C4-2B (cell line): ENCODE measurements around the gene NME7.

Experiments used
- H3K27ac ChIP-seq: fragments of 450-650 bp; 2 replicates; pipeline ENCODE4 v1.5.1; 2017
- ZFX ChIP-seq: fragments of 450-650 bp; IDR thresholded peaks from 2 replicates; pipeline ENCODE4 v1.6.1; 2017
- TF ChIP-seq, protein P1 (sequence below): fragments of 450-650 bp; conservative IDR thresholded peaks from 2 replicates; pipeline ENCODE4 v1.5.1; 2017; ENCODE audit warnings: mild to moderate bottlenecking

Gene NME7

DNA sequence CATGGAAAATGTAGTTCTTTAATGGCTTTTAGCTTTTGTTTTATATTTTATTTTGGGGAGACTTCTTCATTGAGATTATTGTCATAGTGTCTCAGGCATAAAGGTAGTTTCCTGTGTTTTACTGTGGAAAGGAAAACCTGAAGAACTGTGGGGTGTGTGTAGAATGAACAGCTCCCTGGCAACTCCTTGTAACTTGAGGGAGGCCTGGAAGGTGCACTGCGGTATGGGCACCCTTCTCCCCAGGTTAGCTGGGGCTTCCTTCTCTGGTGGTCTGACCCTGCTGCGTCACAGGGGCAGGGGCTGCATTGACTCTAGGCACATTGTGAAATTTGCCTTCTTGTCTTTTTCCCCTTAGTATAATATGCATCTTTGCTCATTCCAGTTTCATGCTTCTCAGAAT lies 259.4 kb downstream of the NME7 start:
- H3K27ac ChIP-seq = peak overlapping the region; percentile 93
- TF ChIP-seq, protein P1, sequence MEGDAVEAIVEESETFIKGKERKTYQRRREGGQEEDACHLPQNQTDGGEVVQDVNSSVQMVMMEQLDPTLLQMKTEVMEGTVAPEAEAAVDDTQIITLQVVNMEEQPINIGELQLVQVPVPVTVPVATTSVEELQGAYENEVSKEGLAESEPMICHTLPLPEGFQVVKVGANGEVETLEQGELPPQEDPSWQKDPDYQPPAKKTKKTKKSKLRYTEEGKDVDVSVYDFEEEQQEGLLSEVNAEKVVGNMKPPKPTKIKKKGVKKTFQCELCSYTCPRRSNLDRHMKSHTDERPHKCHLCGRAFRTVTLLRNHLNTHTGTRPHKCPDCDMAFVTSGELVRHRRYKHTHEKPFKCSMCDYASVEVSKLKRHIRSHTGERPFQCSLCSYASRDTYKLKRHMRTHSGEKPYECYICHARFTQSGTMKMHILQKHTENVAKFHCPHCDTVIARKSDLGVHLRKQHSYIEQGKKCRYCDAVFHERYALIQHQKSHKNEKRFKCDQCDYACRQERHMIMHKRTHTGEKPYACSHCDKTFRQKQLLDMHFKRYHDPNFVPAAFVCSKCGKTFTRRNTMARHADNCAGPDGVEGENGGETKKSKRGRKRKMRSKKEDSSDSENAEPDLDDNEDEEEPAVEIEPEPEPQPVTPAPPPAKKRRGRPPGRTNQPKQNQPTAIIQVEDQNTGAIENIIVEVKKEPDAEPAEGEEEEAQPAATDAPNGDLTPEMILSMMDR = no peak
- TF ChIP-seq ZFX = no peak

DNA sequence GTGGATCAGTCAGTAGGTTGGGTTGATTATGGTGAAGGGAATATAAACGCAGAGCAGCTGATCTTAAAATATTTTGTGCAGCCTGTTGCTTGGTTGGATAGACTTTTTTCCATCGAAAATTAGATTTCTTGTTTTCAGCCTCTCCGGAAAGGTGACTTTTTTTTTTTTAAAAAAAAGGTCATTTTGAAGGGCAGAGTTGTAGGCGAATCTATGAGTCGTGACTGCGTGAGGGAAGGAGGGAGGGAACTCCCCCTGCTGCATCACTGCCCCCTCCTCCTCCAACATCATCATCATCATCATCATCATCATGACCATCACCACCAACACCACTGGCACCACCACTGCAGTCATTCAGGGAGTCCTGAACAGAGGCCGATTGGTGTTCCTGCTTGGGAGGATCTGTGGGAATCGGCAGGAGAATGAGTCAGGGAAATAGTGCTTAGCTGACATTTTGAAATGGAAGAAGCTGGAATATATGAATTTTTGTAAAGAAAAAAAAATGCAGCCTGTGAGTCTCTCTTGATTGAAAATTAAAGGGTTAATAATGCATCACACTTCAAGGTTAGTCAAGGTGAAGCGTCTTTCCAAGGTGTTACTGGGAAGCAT lies 259.9 kb downstream of the NME7 start:
- peak overlapping the region; percentile 93 for H3K27ac ChIP-seq
- TF ChIP-seq, protein P1 = no peak

DNA sequence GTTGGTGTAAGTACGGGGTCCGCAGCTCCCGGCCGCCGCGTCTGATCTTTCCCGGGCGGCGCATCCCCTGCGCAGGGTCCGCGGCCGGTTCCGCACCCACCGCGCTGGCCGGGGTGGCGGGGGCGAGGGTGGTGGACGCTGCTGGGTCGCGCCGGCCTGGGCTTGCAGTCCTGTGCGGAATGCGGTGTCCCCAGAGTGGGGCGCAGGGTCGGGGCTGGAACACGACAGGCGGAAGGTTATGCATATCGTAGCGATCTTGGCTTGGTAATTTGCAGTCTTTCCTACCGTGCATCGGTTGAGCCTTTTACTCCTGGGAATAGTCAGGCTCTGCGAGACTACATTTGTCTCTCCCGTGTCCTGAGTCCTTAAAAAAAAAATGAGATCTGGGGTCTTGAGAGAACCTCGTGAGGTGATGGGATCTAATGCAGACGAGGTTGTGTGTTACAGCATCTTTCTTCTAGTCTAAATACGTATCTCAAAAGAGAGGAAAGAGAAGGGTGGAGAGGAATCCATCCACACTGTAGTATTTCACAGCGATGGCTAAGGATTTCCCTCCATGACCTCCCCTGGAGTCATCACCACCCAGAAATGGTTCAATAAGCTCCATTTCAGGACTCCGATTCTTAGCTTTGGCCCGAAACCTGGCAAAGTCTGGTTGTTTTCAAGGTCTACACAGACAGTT lies 260.5 kb downstream of the NME7 start:
- TF ChIP-seq, protein P1 = no peak
- no peak for TF ChIP-seq ZFX
- H3K27ac ChIP-seq = peak overlapping the region; percentile 93

DNA sequence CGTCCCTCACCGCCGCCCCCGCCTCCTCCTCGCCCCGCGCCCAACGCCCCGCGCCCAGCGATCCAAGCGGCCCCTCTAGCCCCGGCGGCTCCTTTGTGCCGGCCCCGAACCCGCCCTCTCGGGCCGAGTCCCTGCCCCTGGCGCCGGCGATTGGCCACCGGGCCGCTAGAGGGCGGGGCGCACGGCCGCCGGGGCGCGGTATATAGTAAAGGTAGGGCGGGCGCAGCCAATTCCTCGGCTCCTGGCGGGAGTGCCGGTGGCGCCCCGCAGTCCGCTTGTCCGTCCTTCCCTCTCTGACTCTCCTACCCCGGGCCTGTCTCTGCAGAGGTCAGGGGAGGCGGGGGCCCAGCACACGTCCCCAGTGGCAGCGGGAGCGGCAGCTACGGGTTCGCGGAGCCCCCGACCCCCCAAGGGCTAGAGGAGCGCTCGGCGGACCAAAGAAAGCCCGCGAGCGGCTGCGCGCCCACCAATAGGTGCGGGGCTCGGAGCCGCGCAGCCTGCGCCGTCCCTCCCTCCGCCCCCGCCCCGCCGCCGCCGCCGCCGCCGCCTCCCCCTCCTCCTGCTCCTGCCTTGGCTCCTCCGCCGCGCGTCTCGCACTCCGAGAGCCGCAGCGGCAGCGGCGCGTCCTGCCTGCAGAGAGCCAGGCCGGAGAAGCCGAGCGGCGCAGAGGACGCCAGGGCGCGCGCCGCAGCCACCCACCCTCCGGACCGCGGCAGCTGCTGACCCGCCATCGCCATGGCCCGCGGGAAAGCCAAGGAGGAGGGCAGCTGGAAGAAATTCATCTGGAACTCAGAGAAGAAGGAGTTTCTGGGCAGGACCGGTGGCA lies 261.3 kb downstream of the NME7 start, which contains the start of gene ATP1B1:
Gene ATP1B1 (plus strand): TSS at position 596 of the 826 bp plus-strand sequence. CDS start 140 bp downstream, at position 736.
- H3K27ac ChIP-seq = peak within 1 kb of the TSS; percentile 93
- TF ChIP-seq, protein P1 = peak; percentile 8; the same call in 1 of the 2 replicates
- TF ChIP-seq ZFX = peak; percentile 45

DNA sequence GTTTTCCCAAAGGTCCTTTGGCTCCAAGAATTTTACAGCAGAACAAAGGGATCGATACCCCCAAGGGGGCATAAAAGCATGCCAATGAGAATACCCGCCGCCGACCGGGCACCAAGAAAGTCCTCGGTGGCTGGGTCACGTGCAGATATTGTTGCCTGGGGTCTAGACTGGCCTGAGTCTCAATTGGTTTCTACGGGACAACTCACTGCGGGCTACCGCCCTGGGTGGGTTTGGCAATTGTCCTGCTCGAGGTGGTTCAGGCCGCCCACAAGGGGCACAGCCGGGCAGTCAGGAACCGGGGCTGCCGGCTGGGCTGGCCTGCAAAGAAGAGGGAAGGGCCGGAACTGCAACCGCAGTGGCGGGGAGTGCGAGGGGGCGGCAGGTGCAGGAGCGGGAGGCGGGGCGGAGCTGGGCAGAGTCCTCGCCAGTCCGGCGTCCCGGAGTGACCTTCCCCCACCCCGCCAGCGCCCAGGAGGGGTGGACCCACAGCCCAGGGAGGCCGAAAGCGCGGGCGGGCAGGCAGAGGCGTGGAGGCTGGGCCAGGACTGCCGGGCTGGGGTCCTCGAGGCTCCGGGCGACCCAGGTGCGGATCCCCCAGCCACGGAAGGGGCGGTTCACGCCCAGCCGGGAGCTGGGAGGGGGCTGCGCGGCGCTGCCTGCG lies 262.0 kb downstream of the NME7 start:
- TF ChIP-seq ZFX = no peak
- TF ChIP-seq, protein P1 = no peak
- peak overlapping the region; percentile 93 for H3K27ac ChIP-seq

DNA sequence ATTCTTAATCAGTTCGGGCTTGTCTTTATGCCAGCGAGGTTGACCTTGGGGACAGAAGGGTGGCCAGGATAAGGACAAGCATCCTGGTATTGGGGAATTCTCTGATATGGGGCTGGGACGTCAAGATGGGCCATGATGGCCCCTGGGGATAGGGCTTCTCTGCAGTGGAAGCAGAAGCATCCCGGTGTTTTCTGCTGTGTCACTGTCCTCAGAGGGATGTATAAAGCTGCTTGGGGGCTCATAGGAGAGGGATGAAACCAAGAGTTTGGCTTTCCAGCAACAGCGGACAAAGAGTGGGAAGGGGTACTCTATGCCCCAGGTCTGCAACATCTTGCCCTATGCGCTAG lies 262.5 kb downstream of the NME7 start:
- no peak for TF ChIP-seq ZFX
- TF ChIP-seq, protein P1 = no peak
- peak overlapping the region; percentile 93 for H3K27ac ChIP-seq
